22Rv1 (cell line): Measurements from ENCODE around the gene NUTM1.

Source experiments
- ZFX ChIP-seq: fragments of 450-650 bp; IDR thresholded peaks from 2 replicates; pipeline ENCODE4 v1.6.1; 2017; ENCODE audit warnings: antibody characterized with exemption, borderline replicate concordance
- TF ChIP-seq, protein P1 (sequence below): fragments of 450-650 bp; IDR thresholded peaks from 2 replicates; pipeline ENCODE4 v1.5.1; 2017; ENCODE audit warnings: mild to moderate bottlenecking

DNA sequence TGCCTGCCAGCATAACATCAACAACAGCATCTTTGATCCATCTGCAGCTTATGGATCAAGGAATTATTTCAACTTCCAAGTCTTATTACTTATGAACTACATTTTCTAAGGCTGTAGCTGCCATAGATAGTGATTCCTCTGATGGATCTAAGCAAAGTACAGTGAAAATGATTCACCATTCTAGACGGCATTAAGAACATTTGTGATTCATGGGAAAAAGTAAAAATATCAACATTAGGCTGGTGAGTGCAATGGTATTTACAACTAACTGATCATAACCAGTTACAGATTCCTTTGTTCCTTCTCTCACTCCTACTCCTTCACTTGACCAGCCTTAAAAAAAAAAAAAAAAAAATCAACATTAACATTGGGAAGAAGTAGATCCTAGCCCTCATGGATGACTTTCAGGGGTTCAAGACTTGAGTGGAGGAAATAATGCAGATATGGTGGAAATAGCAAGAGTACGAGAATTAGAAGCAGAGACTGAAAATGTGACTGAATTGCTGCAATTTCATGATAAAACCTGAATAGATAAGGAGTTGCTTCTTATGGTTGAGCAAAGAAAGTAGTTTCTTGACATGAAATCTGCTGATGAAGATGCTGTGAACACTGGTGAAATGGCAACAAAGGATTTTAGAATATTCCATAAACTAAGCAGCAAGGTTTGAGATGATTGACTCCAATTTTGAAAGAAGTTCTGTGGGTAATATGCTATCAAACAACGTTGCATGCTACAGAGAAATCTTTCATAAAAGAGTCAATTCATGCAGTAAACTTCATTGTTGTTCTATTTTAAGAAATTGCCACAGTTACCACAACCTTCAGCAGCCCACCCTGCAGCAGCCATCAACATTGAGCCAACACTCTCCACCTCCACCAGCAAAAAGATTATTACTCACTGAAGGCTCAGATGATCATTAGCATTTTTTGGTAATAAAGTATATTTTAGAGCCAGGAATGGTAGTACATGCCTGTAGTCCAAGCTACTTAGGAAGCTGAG, 28.3 kb upstream of the NUTM1 start:
- TF ChIP-seq, protein P1, sequence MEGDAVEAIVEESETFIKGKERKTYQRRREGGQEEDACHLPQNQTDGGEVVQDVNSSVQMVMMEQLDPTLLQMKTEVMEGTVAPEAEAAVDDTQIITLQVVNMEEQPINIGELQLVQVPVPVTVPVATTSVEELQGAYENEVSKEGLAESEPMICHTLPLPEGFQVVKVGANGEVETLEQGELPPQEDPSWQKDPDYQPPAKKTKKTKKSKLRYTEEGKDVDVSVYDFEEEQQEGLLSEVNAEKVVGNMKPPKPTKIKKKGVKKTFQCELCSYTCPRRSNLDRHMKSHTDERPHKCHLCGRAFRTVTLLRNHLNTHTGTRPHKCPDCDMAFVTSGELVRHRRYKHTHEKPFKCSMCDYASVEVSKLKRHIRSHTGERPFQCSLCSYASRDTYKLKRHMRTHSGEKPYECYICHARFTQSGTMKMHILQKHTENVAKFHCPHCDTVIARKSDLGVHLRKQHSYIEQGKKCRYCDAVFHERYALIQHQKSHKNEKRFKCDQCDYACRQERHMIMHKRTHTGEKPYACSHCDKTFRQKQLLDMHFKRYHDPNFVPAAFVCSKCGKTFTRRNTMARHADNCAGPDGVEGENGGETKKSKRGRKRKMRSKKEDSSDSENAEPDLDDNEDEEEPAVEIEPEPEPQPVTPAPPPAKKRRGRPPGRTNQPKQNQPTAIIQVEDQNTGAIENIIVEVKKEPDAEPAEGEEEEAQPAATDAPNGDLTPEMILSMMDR: no peak
- no peak for TF ChIP-seq ZFX
